Endometrial microvascular endothelial cells (primary cell): ENCODE results near the gene KCNK10. TPM values are rescaled to one million over a fixed set of nuclear protein-coding genes. Genes with fewer than 3 reads are reported as not detected.

ENCODE experiments used
- in situ Hi-C: cut with HindIII; loops from 2 replicates; pipeline ENCODE4 v1.10.0; 2017; ENCODE audit warnings: low sequenced_read_pairs, low pct_unique_long_range_greater_than_20kb; ENCODE audit errors: inconsistent ontology term
- total RNA-seq: library from RNA; depleted of rRNA; stranded (reverse); fragments of >200 nt; gene quantifications from one replicate; pipeline ENCODE4 v1.2.3, GENCODE V29; 2015; ENCODE audit errors: inconsistent ontology term

KCNK10 gene
- total RNA-seq, 1 donor from 2014 or later = not detected

GRCh38 chr14:88322504-88323085 is 474 bp downstream of the KCNK10 start:
- in situ Hi-C loops = no loop called here

- in situ Hi-C loops = no loop called here
Observed at GRCh38 chr14:88321692-88322503, 1.2 kb downstream of the KCNK10 start.

- in situ Hi-C loops = no loop called here
Observed at GRCh38 chr14:88318406-88318805, 4.7 kb downstream of the KCNK10 start.

- in situ Hi-C loops = no loop called here
Observed at GRCh38 chr14:88316521-88316920, 6.5 kb downstream of the KCNK10 start.

GRCh38 chr14:88312257-88312656 is 10.8 kb downstream of the KCNK10 start:
- in situ Hi-C loops = no loop called here

GRCh38 chr14:88311780-88312179 is 11.3 kb downstream of the KCNK10 start:
- in situ Hi-C loops = no loop called here

GRCh38 chr14:88310449-88310848 is 12.6 kb downstream of the KCNK10 start:
- in situ Hi-C loops = no loop called here

GRCh38 chr14:88310021-88310420 is 13.0 kb downstream of the KCNK10 start:
- in situ Hi-C loops = no loop called here

- in situ Hi-C loops = no loop called here
Observed at GRCh38 chr14:88305528-88306322, 17.3 kb downstream of the KCNK10 start.

GRCh38 chr14:88303041-88303440 is 20.0 kb downstream of the KCNK10 start:
- in situ Hi-C loops = no loop called here

- in situ Hi-C loops = no loop called here
Observed at GRCh38 chr14:88301381-88301780, 21.7 kb downstream of the KCNK10 start.

GRCh38 chr14:88300817-88301216 is 22.3 kb downstream of the KCNK10 start:
- in situ Hi-C loops = no loop called here

- in situ Hi-C loops = no loop called here
Observed at GRCh38 chr14:88299865-88300530, 23.1 kb downstream of the KCNK10 start.

- in situ Hi-C loops = no loop called here
Observed at GRCh38 chr14:88297306-88297705, 25.8 kb downstream of the KCNK10 start.

GRCh38 chr14:88296351-88296750 is 26.7 kb downstream of the KCNK10 start:
- in situ Hi-C loops = no loop called here

- in situ Hi-C loops = no loop called here
Observed at GRCh38 chr14:88289996-88290395, 33.1 kb downstream of the KCNK10 start.

- in situ Hi-C loops = no loop called here
Observed at GRCh38 chr14:88289234-88289633, 33.8 kb downstream of the KCNK10 start.

GRCh38 chr14:88286309-88286708 is 36.8 kb downstream of the KCNK10 start:
- in situ Hi-C loops = no loop called here

GRCh38 chr14:88281447-88281846 is 41.6 kb downstream of the KCNK10 start:
- in situ Hi-C loops = no loop called here
